GM19099 (cell line): ENCODE measurements around the gene HEYL.

Experiments
- POLR2A ChIP-seq: IDR thresholded peaks from 3 replicates; pipeline ENCODE4 v1.6.1; 2011; ENCODE audit warnings: low read depth; ENCODE audit not compliant: insufficient read length; ENCODE audit errors: extremely low read depth

The HEYL gene

DNA sequence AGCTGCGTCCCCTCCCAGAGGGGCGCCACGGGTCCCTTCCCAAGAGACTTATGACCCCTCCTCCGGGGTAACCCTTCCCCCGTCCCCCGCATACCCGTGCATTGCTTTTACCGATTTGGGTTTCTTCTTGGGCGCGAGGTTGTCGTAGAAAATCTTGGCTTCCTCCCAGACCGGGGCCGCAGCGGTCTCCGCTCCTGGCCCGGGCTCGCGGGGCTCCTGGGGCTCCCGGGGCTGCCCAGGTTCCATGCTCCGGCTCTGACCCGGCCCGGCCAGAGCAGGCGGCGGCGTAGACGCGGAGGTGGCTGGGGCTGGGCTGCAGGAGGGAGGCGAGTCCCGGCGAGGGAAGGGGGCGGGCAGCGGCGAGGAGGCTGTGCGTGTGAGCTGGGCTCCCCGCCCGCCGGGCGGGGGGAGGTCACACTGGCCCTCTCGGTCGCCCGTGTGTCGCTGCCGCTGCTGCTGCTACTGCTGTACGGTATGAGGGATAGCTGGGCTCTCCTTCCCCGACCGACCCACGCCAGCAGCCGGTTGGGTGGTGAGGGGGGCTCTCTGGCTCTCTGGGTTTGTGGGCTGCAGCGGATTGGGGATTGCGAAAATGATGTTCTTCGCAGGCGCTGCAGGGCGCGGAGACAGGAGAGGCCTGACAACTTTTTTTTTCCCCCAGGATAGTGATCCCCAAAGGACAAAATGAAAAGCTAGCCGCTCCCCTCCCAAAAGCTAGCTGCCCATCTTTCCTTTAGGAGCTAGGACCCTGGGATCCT is 32.5 kb upstream of the HEYL start, which contains the start of gene NT5C1A:
Gene NT5C1A (minus strand): TSS at position 315 of the 758 bp plus-strand sequence. CDS start 69 bp downstream, at position 246.
- no peak for TF ChIP-seq POLR2A

DNA sequence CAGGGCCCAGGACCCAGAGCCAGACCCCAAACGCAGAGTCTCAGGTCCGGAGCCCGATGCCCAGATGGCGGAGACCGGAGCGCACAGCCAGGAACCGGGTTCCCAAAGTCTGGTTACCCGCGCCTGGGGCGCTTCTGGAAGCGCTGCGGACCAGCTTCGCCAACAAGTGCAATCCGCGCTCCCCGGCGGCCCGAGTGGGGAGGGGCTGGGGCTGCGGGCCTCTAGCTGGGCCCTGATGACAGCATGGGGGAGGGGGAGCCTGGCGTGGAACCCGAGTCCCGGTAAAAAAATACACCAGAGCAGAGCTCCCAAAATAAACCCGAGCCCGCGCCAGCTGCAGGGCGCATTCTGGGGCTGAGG is 32.0 kb upstream of the HEYL start:
- no peak for TF ChIP-seq POLR2A

- TF ChIP-seq POLR2A, result no peak
These were observed 31.2 kb upstream of the HEYL start for GRCh38 chr1:39670689-39671088.

DNA sequence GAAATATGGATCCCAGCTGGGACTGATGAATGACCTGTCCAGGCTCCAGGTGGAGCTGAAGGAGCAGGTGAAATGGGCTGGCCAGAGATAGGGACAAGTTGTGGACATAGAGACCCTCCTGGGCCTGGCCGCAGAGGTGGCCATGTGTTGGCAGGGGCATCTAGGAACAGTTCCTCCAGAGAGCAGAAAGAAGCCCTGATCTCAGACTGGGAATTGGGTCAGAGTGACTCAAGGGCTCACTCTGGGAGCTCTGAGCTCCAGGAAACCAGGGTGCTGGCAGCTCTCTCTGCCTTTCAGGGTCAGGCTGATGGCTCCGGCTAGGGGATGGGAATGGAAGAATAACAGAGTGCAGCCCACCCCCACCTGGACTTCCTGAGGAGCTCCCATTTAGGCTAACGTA is 29.5 kb upstream of the HEYL start:
- TF ChIP-seq POLR2A, result no peak

GRCh38 chr1:39668111-39668510 is 28.7 kb upstream of the HEYL start:
- no peak for TF ChIP-seq POLR2A

DNA sequence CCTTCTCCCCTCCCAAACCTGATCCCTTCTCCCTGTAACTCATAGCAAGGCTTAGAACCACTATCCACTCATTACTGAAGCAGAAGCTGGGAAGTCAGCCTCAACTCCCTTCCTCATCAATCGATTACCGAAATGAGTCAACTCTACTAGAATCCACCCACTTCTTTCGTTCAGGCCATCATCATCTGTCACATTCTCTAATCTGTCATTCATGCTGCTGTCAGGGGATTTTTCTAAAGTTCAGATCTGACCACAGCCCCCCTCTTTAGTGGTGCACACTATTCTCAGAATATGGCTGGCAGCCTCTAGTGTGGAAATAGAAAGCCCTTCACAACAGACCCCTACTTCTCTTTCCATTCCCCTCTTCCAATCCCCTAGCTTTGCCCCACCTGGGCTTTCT is 27.3 kb upstream of the HEYL start:
- no peak for TF ChIP-seq POLR2A

DNA sequence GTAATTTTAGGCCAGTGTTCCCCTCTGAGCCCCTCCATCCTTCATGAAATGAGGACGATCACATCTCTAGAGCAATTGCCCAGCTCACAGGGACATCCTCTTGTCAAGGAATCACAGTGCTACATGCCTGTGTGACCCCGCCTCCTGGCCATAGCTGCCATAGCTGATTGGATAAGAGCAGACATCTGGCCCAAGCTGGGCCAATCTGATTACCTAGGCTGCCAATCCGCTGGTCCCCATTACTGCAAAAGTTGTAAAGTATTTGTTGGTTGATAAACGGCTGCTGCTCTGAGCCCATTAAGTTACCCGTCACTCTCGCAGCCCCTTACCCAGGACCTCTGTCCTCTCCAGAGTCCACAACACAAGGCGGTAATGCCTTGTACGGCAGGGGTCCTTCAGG is 24.1 kb upstream of the HEYL start:
- TF ChIP-seq POLR2A, result no peak

- no peak for TF ChIP-seq POLR2A
These were observed 23.4 kb upstream of the HEYL start for GRCh38 chr1:39662861-39663260.

DNA sequence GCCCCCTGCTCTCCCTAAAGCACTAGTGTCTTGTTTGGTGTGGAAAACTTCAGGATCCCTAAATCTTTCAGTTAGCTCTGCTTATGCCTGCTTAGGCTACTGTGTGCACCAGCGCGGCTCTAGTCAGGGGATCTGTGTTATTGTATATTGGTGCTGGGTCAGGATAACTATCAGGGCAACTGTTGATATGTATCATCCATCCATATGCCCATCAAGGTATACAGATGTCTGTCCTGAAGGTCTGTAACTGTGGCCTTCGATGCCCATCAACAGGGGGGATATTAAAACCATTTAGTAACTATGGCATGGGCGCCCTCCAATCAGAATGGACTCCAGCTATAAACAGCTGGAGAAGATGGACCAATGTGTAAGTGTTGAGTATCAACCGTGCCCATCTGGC is 20.1 kb upstream of the HEYL start:
- no peak for TF ChIP-seq POLR2A

GRCh38 chr1:39659110-39659509 is 19.7 kb upstream of the HEYL start:
- TF ChIP-seq POLR2A, result no peak

- no peak for TF ChIP-seq POLR2A
These were observed 18.6 kb upstream of the HEYL start for GRCh38 chr1:39657923-39658485.

DNA sequence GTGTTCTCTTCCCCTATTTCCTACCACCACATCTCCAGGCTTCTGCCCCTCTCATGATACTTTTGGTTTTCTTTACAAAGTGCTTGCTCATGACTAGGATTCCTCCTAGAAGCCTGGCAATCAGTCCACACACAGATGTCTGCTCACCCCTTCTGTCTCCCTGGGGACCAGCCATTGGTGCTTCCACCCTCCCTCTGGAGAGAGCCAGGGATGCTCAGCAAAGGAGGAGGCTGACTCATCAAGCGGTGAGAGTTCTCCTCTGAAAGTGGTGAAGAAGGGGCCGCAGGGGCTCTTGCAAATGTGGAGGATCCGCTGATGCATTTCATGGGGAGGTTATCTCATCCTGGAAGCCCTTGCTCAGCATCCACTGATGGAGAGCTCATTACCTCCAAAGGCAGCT is 18.0 kb upstream of the HEYL start:
- TF ChIP-seq POLR2A, result no peak

GRCh38 chr1:39656391-39656790 is 16.9 kb upstream of the HEYL start:
- TF ChIP-seq POLR2A, result no peak

DNA sequence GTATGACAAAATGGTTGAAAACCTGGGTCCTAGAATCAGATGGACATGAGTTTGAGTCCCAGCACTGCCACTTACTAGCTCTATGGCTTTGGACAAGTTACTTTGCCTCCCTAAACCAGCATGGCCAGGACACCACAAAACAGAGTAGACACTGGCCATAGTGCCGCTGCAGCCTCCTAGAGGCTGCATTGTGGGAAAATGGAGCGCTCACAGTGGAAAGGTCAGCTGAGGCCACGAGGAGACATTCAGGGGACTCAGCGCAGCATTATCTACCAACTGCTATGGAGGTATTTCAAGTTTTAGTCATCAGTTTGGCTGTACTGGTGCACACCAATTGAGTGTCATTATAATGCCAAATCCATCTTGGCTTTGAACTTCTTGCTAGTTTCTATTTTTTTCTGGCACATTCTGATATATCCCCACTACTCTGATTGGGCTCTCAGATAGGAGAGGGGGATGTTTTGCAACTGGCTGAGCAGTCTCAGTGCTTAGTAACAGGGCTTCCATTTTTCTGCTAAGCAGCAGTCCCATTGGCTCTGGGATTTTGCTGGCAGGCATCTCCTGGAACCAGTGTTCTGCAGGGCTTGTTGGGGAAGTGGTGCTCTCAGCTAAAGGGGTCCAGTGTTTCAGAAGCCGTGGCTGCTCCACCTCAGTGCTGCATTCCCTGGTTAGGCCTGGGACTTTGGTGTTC is 16.3 kb upstream of the HEYL start:
- TF ChIP-seq POLR2A, result no peak

DNA sequence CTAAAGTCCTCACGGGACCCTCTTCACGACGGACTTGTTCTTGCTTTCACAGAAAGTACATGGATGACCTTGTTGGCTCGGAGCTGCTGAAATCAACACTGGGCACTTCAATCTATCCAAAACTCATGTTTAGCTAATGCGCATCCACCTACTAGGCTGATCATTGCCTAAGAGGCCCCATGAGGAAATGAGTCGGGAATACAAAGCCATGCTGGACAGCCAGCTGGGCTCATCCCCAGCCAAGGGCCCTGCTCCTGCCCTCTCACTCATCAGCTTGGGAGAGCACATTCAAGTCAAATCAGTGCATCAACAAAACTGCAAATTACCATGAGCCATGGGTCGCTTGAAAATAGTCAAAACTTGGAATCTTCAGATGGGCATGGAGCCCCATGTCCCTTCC is 14.8 kb upstream of the HEYL start:
- no peak for TF ChIP-seq POLR2A

GRCh38 chr1:39653546-39654031 is 14.1 kb upstream of the HEYL start:
- no peak for TF ChIP-seq POLR2A
